Adipocyte (in vitro differentiated cells): ENCODE results near the gene CPXM2.

ENCODE experiments used
- DNase-seq: peaks from one replicate; pipeline ENCODE4 v3.0.0-alpha.2; 2015; ENCODE audit warnings: low read depth
- H3K27me3 ChIP-seq: replicated peaks from 2 replicates; pipeline ENCODE4 v1.7.0; 2013; ENCODE audit warnings: mild to moderate bottlenecking, low read length, moderate library complexity; ENCODE audit not compliant: control insufficient read depth, insufficient read depth
- H3K36me3 ChIP-seq: 2 replicates; pipeline ENCODE4 v1.7.0; 2013; ENCODE audit warnings: low read length, mild to moderate bottlenecking, moderate library complexity; ENCODE audit not compliant: control insufficient read depth, insufficient read depth, severe bottlenecking
- H3K4me1 ChIP-seq: 2 replicates; pipeline ENCODE4 v1.7.0; 2013; ENCODE audit warnings: mild to moderate bottlenecking, low read length, moderate library complexity; ENCODE audit not compliant: control insufficient read depth, insufficient read depth
- H3K4me3 ChIP-seq: 2 replicates; pipeline ENCODE4 v1.7.0; 2013; ENCODE audit warnings: mild to moderate bottlenecking, low read length, moderate library complexity
- H3K9ac ChIP-seq: 2 replicates; pipeline ENCODE4 v1.7.0; 2013; ENCODE audit warnings: mild to moderate bottlenecking, low read length, moderate library complexity
- H3K9me3 ChIP-seq: 2 replicates; pipeline ENCODE4 v1.7.0; 2013; ENCODE audit warnings: mild to moderate bottlenecking, low read length, moderate library complexity; ENCODE audit not compliant: control insufficient read depth

CPXM2 gene

DNA sequence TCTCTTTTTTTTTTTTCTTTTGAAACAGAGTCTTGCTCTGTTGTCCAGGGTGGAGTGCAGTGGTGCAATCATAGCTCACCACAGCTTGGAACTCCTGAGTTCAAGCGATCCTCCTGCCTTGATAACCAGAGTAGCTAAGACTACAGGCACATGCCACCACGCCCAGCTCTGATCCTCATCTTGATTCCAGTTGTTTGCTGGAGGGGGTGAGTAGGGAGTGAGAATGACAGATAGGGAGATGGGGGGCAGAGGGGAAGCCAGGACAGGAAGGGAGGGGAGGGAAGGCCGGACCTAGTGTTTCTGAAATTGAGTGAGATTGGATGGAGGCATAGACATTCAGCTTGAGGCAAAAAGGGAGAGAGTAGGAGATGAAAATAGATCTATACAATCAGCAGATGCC, 25.2 kb upstream of the CPXM2 start:
- DNase-seq = no peak
- H3K9me3 ChIP-seq = peaks cover 39% of the 10 kb centered on the region
- no peak overlapping the region for H3K4me3 ChIP-seq
- H3K9ac ChIP-seq = no peak overlapping the region
- H3K36me3 ChIP-seq = no peaks in the 10 kb centered on the region
- H3K4me1 ChIP-seq = no peaks in the 10 kb centered on the region
- peaks cover 37% of the 10 kb centered on the region for H3K27me3 ChIP-seq

DNA sequence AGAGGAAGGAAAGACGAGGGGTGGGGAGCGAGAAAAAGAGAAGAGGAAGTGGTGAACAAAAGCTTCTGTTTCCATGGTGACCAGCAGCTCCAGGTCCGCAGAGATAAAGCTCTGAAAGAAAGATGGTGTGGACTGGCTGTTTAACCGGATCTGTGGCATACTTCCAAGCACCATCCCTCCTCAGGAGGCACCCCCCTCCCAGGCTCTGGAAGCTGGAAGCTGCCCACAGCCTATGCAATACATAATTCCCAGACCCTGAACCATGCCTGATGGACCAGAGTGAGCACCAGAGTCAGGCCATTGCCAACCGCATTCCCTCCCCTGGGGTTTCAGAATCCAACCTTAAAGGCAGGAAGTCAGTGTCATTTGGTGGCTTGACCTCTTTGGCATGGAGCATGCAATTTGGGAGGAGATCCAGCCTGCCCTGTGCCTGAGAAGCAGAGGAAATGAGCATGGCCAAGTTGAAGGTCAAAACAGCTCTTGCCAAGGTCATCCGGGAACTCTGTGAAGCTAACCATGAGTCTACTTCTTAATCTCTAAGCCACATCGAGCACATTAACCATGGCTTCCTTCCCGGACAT, 22.2 kb upstream of the CPXM2 start:
- Histone ChIP-seq H3K27me3 (peaks cover 53% of the 10 kb centered on the region), H3K36me3 (no peaks in the 10 kb centered on the region), H3K4me1 (peaks cover 8% of the 10 kb centered on the region), H3K9ac (no peak overlapping the region), H3K9me3 (peaks cover 13% of the 10 kb centered on the region), H3K4me3 (no peak overlapping the region)
- DNase-seq = no peak

- no peak overlapping the region for H3K9ac ChIP-seq
- peaks cover 5% of the 10 kb centered on the region for H3K9me3 ChIP-seq
- DNase-seq = no peak
- H3K27me3 ChIP-seq = peaks cover 62% of the 10 kb centered on the region
- peaks cover 8% of the 10 kb centered on the region for H3K4me1 ChIP-seq
- no peak overlapping the region for H3K4me3 ChIP-seq
- H3K36me3 ChIP-seq = no peaks in the 10 kb centered on the region
Observed at GRCh38 chr10:123912871-123913270, 21.3 kb upstream of the CPXM2 start.

GRCh38 chr10:123912466-123912865, 20.9 kb upstream of the CPXM2 start:
- no peak for DNase-seq
- Histone ChIP-seq H3K36me3 (no peaks in the 10 kb centered on the region), H3K9ac (no peak overlapping the region), H3K4me1 (peaks cover 8% of the 10 kb centered on the region), H3K9me3 (peaks cover 3% of the 10 kb centered on the region), H3K4me3 (no peak overlapping the region), H3K27me3 (peaks cover 64% of the 10 kb centered on the region)

- peaks cover 63% of the 10 kb centered on the region for H3K27me3 ChIP-seq
Observed at GRCh38 chr10:123911866-123912265, 20.3 kb upstream of the CPXM2 start.

DNA sequence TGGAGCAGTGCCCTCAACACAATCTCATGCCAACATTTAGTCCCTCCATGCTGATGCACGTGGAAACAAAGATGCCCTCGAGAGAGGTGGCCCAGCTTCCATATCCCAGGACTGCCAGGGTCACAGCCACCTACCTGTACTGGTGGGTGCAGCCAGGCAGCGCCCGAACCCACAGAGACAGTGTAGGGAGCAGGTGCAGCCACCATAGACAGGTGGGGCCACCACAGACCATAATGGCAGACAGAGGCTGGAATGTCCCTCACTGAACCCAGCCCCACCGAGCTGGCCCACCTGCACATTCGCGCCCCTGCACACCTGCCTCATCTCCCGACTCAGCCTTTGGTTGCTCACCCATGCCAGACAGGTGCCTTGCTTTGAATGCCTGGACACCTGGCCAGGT, 18.3 kb upstream of the CPXM2 start:
- Histone ChIP-seq H3K9me3 (peaks cover 3% of the 10 kb centered on the region), H3K4me3 (no peak overlapping the region), H3K9ac (no peak overlapping the region), H3K36me3 (no peaks in the 10 kb centered on the region), H3K27me3 (peaks cover 73% of the 10 kb centered on the region), H3K4me1 (peaks cover 8% of the 10 kb centered on the region)
- DNase-seq = no peak

More at GRCh38 chr10:123911866-123912265, 20.3 kb upstream of the CPXM2 start:
- H3K9me3 ChIP-seq = peaks cover 3% of the 10 kb centered on the region
- H3K4me3 ChIP-seq = no peak overlapping the region
- no peak overlapping the region for H3K9ac ChIP-seq
- peaks cover 8% of the 10 kb centered on the region for H3K4me1 ChIP-seq
- H3K36me3 ChIP-seq = no peaks in the 10 kb centered on the region
- DNase-seq = no peak

DNA sequence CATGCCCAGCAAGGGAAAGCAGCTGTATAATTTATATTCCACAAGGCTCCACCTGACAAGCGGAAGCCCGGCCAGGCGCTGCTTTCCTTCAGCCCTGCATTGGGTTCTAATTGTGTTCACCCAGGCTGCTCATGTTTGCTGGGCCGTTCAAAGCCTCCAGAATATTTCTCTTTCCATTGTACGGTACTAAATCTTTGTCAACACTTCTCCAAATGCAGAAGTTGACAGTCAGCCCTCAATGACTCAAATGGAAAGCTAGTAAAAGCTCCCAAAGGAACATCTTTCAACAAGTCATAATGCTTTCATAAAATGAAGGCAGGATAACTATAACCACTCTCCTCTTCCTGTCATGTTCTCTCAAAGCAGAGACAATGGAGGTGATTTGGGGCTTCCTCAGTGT, 17.8 kb upstream of the CPXM2 start:
- H3K9me3 ChIP-seq = peaks cover 3% of the 10 kb centered on the region
- H3K9ac ChIP-seq = no peak overlapping the region
- H3K27me3 ChIP-seq = peaks cover 74% of the 10 kb centered on the region
- no peak for DNase-seq
- no peaks in the 10 kb centered on the region for H3K36me3 ChIP-seq
- no peak overlapping the region for H3K4me3 ChIP-seq
- H3K4me1 ChIP-seq = peaks cover 8% of the 10 kb centered on the region

DNA sequence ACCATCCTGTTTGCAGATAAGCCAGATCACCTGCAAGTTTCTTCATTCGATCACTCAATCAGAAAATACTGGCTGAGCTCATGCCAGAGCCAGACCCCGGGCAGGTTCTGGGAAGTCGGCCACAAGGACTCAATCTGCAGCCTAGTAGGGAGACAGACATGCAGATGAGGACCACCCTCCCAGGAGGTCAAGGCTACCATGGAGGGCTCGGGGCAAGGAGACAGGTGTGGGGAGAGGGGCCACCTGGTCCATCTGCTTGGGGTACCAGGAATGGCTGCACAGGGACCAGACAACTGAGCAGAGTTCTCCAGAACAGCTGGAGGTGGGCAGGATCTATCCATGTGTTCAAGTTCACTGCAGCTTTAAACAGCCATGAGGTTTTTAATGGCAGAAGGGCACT, 16.8 kb upstream of the CPXM2 start:
- H3K9ac ChIP-seq = no peak overlapping the region
- no peak overlapping the region for H3K4me3 ChIP-seq
- no peaks in the 10 kb centered on the region for H3K36me3 ChIP-seq
- peaks cover 83% of the 10 kb centered on the region for H3K27me3 ChIP-seq
- peaks cover 8% of the 10 kb centered on the region for H3K4me1 ChIP-seq
- peaks cover 3% of the 10 kb centered on the region for H3K9me3 ChIP-seq
- no peak for DNase-seq

- Histone ChIP-seq H3K27me3 (peaks cover 81% of the 10 kb centered on the region), H3K9ac (no peak overlapping the region), H3K9me3 (peaks cover 3% of the 10 kb centered on the region), H3K36me3 (no peaks in the 10 kb centered on the region), H3K4me1 (peaks cover 8% of the 10 kb centered on the region), H3K4me3 (no peak overlapping the region)
- no peak for DNase-seq
Observed at GRCh38 chr10:123906884-123907652, 15.5 kb upstream of the CPXM2 start.

GRCh38 chr10:123906296-123906695, 14.7 kb upstream of the CPXM2 start:
- Histone ChIP-seq H3K4me1 (peaks cover 8% of the 10 kb centered on the region), H3K9me3 (peaks cover 3% of the 10 kb centered on the region), H3K36me3 (no peaks in the 10 kb centered on the region), H3K27me3 (peaks cover 74% of the 10 kb centered on the region), H3K4me3 (no peak overlapping the region), H3K9ac (no peak overlapping the region)
- no peak for DNase-seq

- no peak for DNase-seq
- no peaks in the 10 kb centered on the region for H3K36me3 ChIP-seq
- peaks cover 6% of the 10 kb centered on the region for H3K9me3 ChIP-seq
- H3K4me3 ChIP-seq = no peak overlapping the region
- peaks cover 66% of the 10 kb centered on the region for H3K27me3 ChIP-seq
- H3K9ac ChIP-seq = no peak overlapping the region
- peaks cover 8% of the 10 kb centered on the region for H3K4me1 ChIP-seq
Observed at GRCh38 chr10:123904834-123905409, 13.3 kb upstream of the CPXM2 start.
